Measurements from ENCODE around the gene HSPA1L. TPM values are rescaled to one million over a fixed set of nuclear protein-coding genes. Genes with fewer than 3 reads are reported as not detected.
"Not testable (repeated sequence)": the region's sequence is repeated elsewhere in the genome, so short reads cannot be mapped to it uniquely, and the experiment has no call there.

The HSPA1L gene
- total and polyA plus RNA-seq, 2 donors: 1.2 to 2.4 TPM

- DNase-seq (ENCODE audit: low read depth in 6 of 9, low spot score in 9 of 9): no peak
- Histone ChIP-seq H3K27ac (ENCODE audit: low read depth in 1 of 2, low read length in 1 of 2) (no peak overlapping the region), H3K27me3 (ENCODE audit: control insufficient read depth in 2 of 2, insufficient read depth in 1 of 2, low read length in 1 of 2) (no peaks in the 10 kb centered on the region), H3K9me3 (ENCODE audit: control insufficient read depth in 2 of 2, insufficient read depth in 1 of 2, low read length in 1 of 2) (no peaks in the 10 kb centered on the region), H3K4me1 (ENCODE audit: control insufficient read depth in 2 of 2, insufficient read depth in 2 of 2, low read length in 2 of 2) (peaks cover 7 to 17% of the 10 kb centered on the region in 2 donors), H3K36me3 (ENCODE audit: control insufficient read depth in 2 of 2, insufficient read depth in 2 of 2, low read length in 1 of 2) (peaks cover 25 to 27% of the 10 kb centered on the region in 2 donors), H3K4me3 (ENCODE audit: low read length in 2 of 2) (no peak overlapping the region)
- 97% methylated on average over 8 of the region's 8 CpGs for WGBS
Measured at GRCh38 chr6:31858707-31859106, 43.6 kb upstream of the HSPA1L start.

DNA sequence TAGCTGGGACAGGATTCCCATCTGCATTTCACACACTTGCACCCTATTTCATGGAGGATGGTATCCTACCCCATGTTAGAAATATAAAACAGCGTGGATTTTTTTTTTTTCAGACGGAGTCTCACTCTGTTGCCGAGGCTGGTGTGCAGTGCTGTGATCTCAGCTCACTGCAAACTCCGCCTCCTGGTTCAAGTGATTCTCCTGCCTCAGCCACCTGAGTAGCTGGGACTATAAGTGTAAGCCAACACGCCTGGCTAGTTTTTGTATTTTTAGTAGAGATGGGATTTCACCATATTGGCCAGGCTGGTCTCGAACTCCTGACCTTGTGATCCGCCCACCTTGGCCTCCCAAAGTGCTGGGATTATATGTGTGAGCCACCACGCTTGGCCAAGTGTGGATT lies 42.7 kb upstream of the HSPA1L start:
- 97% methylated on average over 8 of the region's 8 CpGs for WGBS
- not testable (repeated sequence) for H3K9me3 ChIP-seq (ENCODE audit: control insufficient read depth in 2 of 2, insufficient read depth in 1 of 2, low read length in 1 of 2); H3K4me1 ChIP-seq (ENCODE audit: control insufficient read depth in 2 of 2, insufficient read depth in 2 of 2, low read length in 2 of 2); H3K4me3 ChIP-seq (ENCODE audit: low read length in 2 of 2); H3K27ac ChIP-seq (ENCODE audit: low read depth in 1 of 2, low read length in 1 of 2); DNase-seq (ENCODE audit: low read depth in 6 of 9, low spot score in 9 of 9); H3K27me3 ChIP-seq (ENCODE audit: control insufficient read depth in 2 of 2, insufficient read depth in 1 of 2, low read length in 1 of 2)
- peaks cover 25 to 27% of the 10 kb centered on the region in 2 donors for H3K36me3 ChIP-seq (ENCODE audit: control insufficient read depth in 2 of 2, insufficient read depth in 2 of 2, low read length in 1 of 2)

- 95% methylated on average over 35 of the region's 35 CpGs for WGBS
- not testable (repeated sequence) for H3K4me3 ChIP-seq (ENCODE audit: low read length in 2 of 2); H3K4me1 ChIP-seq (ENCODE audit: control insufficient read depth in 2 of 2, insufficient read depth in 2 of 2, low read length in 2 of 2); H3K27ac ChIP-seq (ENCODE audit: low read depth in 1 of 2, low read length in 1 of 2); H3K36me3 ChIP-seq (ENCODE audit: control insufficient read depth in 2 of 2, insufficient read depth in 2 of 2, low read length in 1 of 2); H3K27me3 ChIP-seq (ENCODE audit: control insufficient read depth in 2 of 2, insufficient read depth in 1 of 2, low read length in 1 of 2); H3K9me3 ChIP-seq (ENCODE audit: control insufficient read depth in 2 of 2, insufficient read depth in 1 of 2, low read length in 1 of 2); DNase-seq (ENCODE audit: low read depth in 6 of 9, low spot score in 9 of 9)
Measured at GRCh38 chr6:31851980-31852718, 37.1 kb upstream of the HSPA1L start.

- H3K36me3 ChIP-seq (ENCODE audit: control insufficient read depth in 2 of 2, insufficient read depth in 2 of 2, low read length in 1 of 2): no peaks in the 10 kb centered on the region
- 98% methylated on average over 2 of the region's 2 CpGs for WGBS
- no peaks in the 10 kb centered on the region for H3K27me3 ChIP-seq (ENCODE audit: control insufficient read depth in 2 of 2, insufficient read depth in 1 of 2, low read length in 1 of 2)
Measured at GRCh38 chr6:31851485-31851832, 36.4 kb upstream of the HSPA1L start.

GRCh38 chr6:31850765-31851484 lies 35.8 kb upstream of the HSPA1L start:
- Histone ChIP-seq H3K27ac (ENCODE audit: low read depth in 1 of 2, low read length in 1 of 2) (no peak overlapping the region), H3K36me3 (ENCODE audit: control insufficient read depth in 2 of 2, insufficient read depth in 2 of 2, low read length in 1 of 2) (no peaks in the 10 kb centered on the region), H3K9me3 (ENCODE audit: control insufficient read depth in 2 of 2, insufficient read depth in 1 of 2, low read length in 1 of 2) (peaks cover 0 to 5% of the 10 kb centered on the region in 2 donors), H3K4me3 (ENCODE audit: low read length in 2 of 2) (no peak overlapping the region), H3K27me3 (ENCODE audit: control insufficient read depth in 2 of 2, insufficient read depth in 1 of 2, low read length in 1 of 2) (no peaks in the 10 kb centered on the region), H3K4me1 (ENCODE audit: control insufficient read depth in 2 of 2, insufficient read depth in 2 of 2, low read length in 2 of 2) (no peaks in the 10 kb centered on the region)
- 98% methylated on average over 2 of the region's 2 CpGs for WGBS
- DNase-seq (ENCODE audit: low read depth in 6 of 9, low spot score in 9 of 9): no peak

More at GRCh38 chr6:31851485-31851832, 36.4 kb upstream of the HSPA1L start:
- peaks cover 0 to 5% of the 10 kb centered on the region in 2 donors for H3K9me3 ChIP-seq (ENCODE audit: control insufficient read depth in 2 of 2, insufficient read depth in 1 of 2, low read length in 1 of 2)
- no peak for DNase-seq (ENCODE audit: low read depth in 6 of 9, low spot score in 9 of 9)
- no peak overlapping the region for H3K4me3 ChIP-seq (ENCODE audit: low read length in 2 of 2)
- no peak overlapping the region for H3K27ac ChIP-seq (ENCODE audit: low read depth in 1 of 2, low read length in 1 of 2)
- H3K4me1 ChIP-seq (ENCODE audit: control insufficient read depth in 2 of 2, insufficient read depth in 2 of 2, low read length in 2 of 2): no peaks in the 10 kb centered on the region

DNA sequence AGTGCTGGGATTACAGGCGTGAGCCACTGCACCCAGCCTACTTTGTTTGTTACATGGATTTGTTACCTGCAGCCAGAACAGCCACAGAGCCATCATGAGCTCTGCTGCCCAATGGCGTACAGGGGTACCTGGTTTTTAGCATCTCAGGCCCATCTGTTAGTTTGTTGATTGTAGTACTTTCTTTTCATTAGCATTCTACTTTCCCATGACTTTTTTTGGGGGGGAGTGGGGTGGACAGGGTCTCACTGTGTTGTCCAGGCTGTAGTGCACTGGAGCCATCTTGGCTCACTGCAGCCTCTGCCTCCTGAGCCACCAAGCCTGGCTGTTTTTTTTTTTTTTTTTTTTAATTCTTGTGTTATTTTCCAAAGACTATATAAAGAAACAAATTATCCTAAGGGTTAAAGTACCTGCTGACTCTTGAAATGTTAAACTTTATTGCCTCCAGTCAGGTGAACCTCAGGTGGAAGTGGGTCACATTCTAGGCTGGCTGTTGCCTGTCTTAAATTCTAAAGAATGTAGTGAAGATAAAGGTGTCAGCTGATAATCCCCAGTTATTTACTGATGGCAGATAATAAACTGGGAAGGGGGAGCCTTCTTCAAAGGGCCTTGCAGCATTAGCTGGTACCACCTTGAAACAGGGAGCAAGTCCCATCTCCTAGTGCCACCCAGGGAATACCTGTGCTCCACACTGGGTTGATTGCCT lies 32.3 kb upstream of the HSPA1L start:
- no peak for DNase-seq (ENCODE audit: low read depth in 6 of 9, low spot score in 9 of 9)
- over 99% methylated on average over 2 of the region's 2 CpGs for WGBS
- Histone ChIP-seq H3K27me3 (ENCODE audit: control insufficient read depth in 2 of 2, insufficient read depth in 1 of 2, low read length in 1 of 2) (no peaks in the 10 kb centered on the region), H3K36me3 (ENCODE audit: control insufficient read depth in 2 of 2, insufficient read depth in 2 of 2, low read length in 1 of 2) (peaks cover 0 to 5% of the 10 kb centered on the region in 2 donors), H3K9me3 (ENCODE audit: control insufficient read depth in 2 of 2, insufficient read depth in 1 of 2, low read length in 1 of 2) (peaks cover 0 to 5% of the 10 kb centered on the region in 2 donors), H3K27ac (ENCODE audit: low read depth in 1 of 2, low read length in 1 of 2) (no peak overlapping the region), H3K4me3 (ENCODE audit: low read length in 2 of 2) (no peak overlapping the region), H3K4me1 (ENCODE audit: control insufficient read depth in 2 of 2, insufficient read depth in 2 of 2, low read length in 2 of 2) (no peaks in the 10 kb centered on the region)

DNA sequence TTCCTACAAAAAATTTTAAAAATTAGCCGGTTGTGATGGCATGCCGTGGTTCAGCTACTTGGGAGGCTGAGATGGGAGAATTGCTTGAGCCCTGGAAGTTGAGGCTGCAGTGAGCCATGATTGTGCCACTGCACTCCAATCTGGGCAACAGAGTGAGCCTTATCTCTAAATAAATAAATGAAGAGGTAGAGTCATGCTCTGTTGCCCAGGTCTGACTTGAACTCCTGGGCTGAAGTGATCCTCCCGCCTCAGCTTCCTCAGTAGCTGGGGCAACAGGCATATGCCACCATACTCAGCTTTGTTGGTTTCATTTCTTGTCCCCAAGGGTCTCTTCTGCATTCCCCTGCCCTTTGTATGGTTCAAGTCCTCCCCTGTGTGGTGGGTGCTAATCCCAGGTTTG lies 29.4 kb upstream of the HSPA1L start:
- Histone ChIP-seq H3K36me3 (ENCODE audit: control insufficient read depth in 2 of 2, insufficient read depth in 2 of 2, low read length in 1 of 2) (peaks cover 19 to 20% of the 10 kb centered on the region in 2 donors), H3K27ac (ENCODE audit: low read depth in 1 of 2, low read length in 1 of 2) (no peak overlapping the region), H3K4me3 (ENCODE audit: low read length in 2 of 2) (no peak overlapping the region), H3K4me1 (ENCODE audit: control insufficient read depth in 2 of 2, insufficient read depth in 2 of 2, low read length in 2 of 2) (peaks cover 0 to 2% of the 10 kb centered on the region in 2 donors), H3K9me3 (ENCODE audit: control insufficient read depth in 2 of 2, insufficient read depth in 1 of 2, low read length in 1 of 2) (no peaks in the 10 kb centered on the region), H3K27me3 (ENCODE audit: control insufficient read depth in 2 of 2, insufficient read depth in 1 of 2, low read length in 1 of 2) (no peaks in the 10 kb centered on the region)
- WGBS: over 99% methylated on average over 3 of the region's 3 CpGs
- DNase-seq (ENCODE audit: low read depth in 6 of 9, low spot score in 9 of 9): no peak

- no peak overlapping the region for H3K27ac ChIP-seq (ENCODE audit: low read depth in 1 of 2, low read length in 1 of 2)
- DNase-seq (ENCODE audit: low read depth in 6 of 9, low spot score in 9 of 9): no peak
- no peaks in the 10 kb centered on the region for H3K27me3 ChIP-seq (ENCODE audit: control insufficient read depth in 2 of 2, insufficient read depth in 1 of 2, low read length in 1 of 2)
- H3K9me3 ChIP-seq (ENCODE audit: control insufficient read depth in 2 of 2, insufficient read depth in 1 of 2, low read length in 1 of 2): no peaks in the 10 kb centered on the region
- peaks cover 15 to 20% of the 10 kb centered on the region in 2 donors for H3K4me1 ChIP-seq (ENCODE audit: control insufficient read depth in 2 of 2, insufficient read depth in 2 of 2, low read length in 2 of 2)
- WGBS: 97% methylated on average over 9 of the region's 9 CpGs
- peaks cover 44% of the 10 kb centered on the region in 2 donors for H3K36me3 ChIP-seq (ENCODE audit: control insufficient read depth in 2 of 2, insufficient read depth in 2 of 2, low read length in 1 of 2)
- H3K4me3 ChIP-seq (ENCODE audit: low read length in 2 of 2): no peak overlapping the region
Measured at GRCh38 chr6:31842053-31842452, 27.0 kb upstream of the HSPA1L start.

DNA sequence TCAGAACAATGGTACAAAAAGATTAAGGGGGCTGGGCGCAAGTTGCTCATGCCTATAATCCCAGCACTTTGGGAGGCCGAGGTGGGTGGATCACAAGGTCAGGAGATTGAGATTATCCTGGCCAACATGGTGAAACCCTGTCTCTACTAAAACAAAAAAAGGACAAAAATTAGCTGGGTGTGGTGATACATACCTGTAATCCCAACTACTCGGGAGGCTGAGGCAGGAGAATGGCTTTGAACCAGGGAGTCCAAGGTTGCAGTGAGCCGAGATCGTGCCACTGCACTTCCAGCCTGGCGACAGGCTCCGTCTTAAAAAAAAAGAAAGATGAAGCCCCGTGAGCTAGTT lies 24.7 kb upstream of the HSPA1L start:
- Histone ChIP-seq H3K4me1 (ENCODE audit: control insufficient read depth in 2 of 2, insufficient read depth in 2 of 2, low read length in 2 of 2) (peaks cover 24 to 35% of the 10 kb centered on the region in 2 donors), H3K27ac (ENCODE audit: low read depth in 1 of 2, low read length in 1 of 2) (peak overlapping the region in 1 of 2 donors; percentile 31), H3K36me3 (ENCODE audit: control insufficient read depth in 2 of 2, insufficient read depth in 2 of 2, low read length in 1 of 2) (peaks cover 44 to 54% of the 10 kb centered on the region in 2 donors)
- H3K4me3 ChIP-seq (ENCODE audit: low read length in 2 of 2); H3K27me3 ChIP-seq (ENCODE audit: control insufficient read depth in 2 of 2, insufficient read depth in 1 of 2, low read length in 1 of 2); DNase-seq (ENCODE audit: low read depth in 6 of 9, low spot score in 9 of 9); H3K9me3 ChIP-seq (ENCODE audit: control insufficient read depth in 2 of 2, insufficient read depth in 1 of 2, low read length in 1 of 2): not testable (repeated sequence)
- WGBS: 97% methylated on average over 8 of the region's 8 CpGs
